A549 (cell line): Measurements from ENCODE around the gene STRN4.

Experiments
- CTCF ChIP-seq: fragments of >200 bp; sonication (Bioruptor Twin); formaldehyde crosslinking; IDR thresholded peaks from 3 replicates; pipeline ENCODE4 v1.5.1; 2016
- FOSL2 ChIP-seq, 2 experiments: fragments of 450-650 bp in 1 of 2; fragments of >200 bp in 1 of 2; sonication (Bioruptor Twin) in 1 of 2; formaldehyde crosslinking; IDR thresholded peaks; 2 replicates each; pipeline versions ENCODE4 v1.5.0 to v1.6.1; 2016 to 2020; ENCODE audit warnings: mild to moderate bottlenecking in 1 of 2, moderate library complexity in 1 of 2
- KDM1A ChIP-seq: fragments of 200-600 bp; sonication (generic); IDR thresholded peaks from 2 replicates; pipeline ENCODE4 v1.6.1; 2016; ENCODE audit warnings: low read depth, mild to moderate bottlenecking
- MAX ChIP-seq: IDR thresholded peaks from 2 replicates; pipeline ENCODE4 v1.6.1; 2012
- POLR2A ChIP-seq: IDR thresholded peaks from 2 replicates; pipeline ENCODE4 v1.6.1; 2012; ENCODE audit warnings: mild to moderate bottlenecking, low read length
- POLR2AphosphoS2 ChIP-seq: conservative IDR thresholded peaks from 2 replicates; pipeline ENCODE4 v1.6.1; 2012; ENCODE audit warnings: low read length, improper control_type of control experiment, inconsistent platforms
- ZFP36 ChIP-seq: fragments of 450-650 bp; IDR thresholded peaks from 2 replicates; pipeline ENCODE4 v1.6.1; 2014; ENCODE audit warnings: borderline replicate concordance; ENCODE audit not compliant: partially characterized antibody

GRCh38 chr19:46784262-46785053 is 38.2 kb upstream of the STRN4 start:
- peak; percentile 43 for TF ChIP-seq POLR2A
- TF ChIP-seq FOSL2 (IDR thresholded peaks at IDR 0.05): no peak
- no peak; the same call in 1 of the 2 replicates for TF ChIP-seq FOSL2 (CRISPR knock-in tag; IDR thresholded peaks at IDR 0.05)
- peak; percentile 77; the same call in 1 of the 2 replicates for TF ChIP-seq KDM1A
- no peak for TF ChIP-seq POLR2AphosphoS2
- peak; percentile 65 for TF ChIP-seq CTCF
- TF ChIP-seq MAX: peak; percentile 85
- TF ChIP-seq ZFP36: peak; percentile 72
